CD4-positive, alpha-beta T cell (primary cell): ENCODE data around the gene SHANK1. TPM values are rescaled to one million over a fixed set of nuclear protein-coding genes. Genes with fewer than 3 reads are reported as not detected.

Experiments used
- ATAC-seq: fragments of 200-7000 bp; cut with Tn5 transposase; one replicate; pipeline ENCODE4 v1.10.0; 2022; ENCODE audit warnings: mild to moderate bottlenecking; ENCODE audit not compliant: poor library complexity
- CTCF ChIA-PET: fragments of 350-600 bp; sonication (Branson Sonifier 250); formaldehyde crosslinking; loops from one replicate; lab custom pipeline; 2021; ENCODE audit warnings: antibody characterized with exemption, inconsistent platforms; lab: Charles Lee
- POLR2A ChIA-PET: fragments of 350-600 bp; sonication (Branson Sonifier 250); formaldehyde crosslinking; loops from one replicate; lab custom pipeline; 2021; ENCODE audit warnings: antibody characterized with exemption, inconsistent platforms; lab: Charles Lee
- DNase-seq, 14 experiments: peaks; one replicate each; pipeline ENCODE4 v3.0.0-alpha.2; 2013 to 2020; ENCODE audit warnings: mixed read lengths in 2 of 14
- H3K27ac ChIP-seq, 2 donors: one replicate each; pipeline versions ENCODE4 v1.5.1 to v1.7.0; 2013; ENCODE audit warnings: low read length in 2 of 2, low read depth in 1 of 2, mild to moderate bottlenecking in 1 of 2
- H3K27me3 ChIP-seq, 2 experiments: 1 replicate in 1 of 2; 2 replicates in 1 of 2; pipeline versions ENCODE4 v1.6.1 to v1.7.0; 2013; ENCODE audit warnings: low read length in 2 of 2, control low read depth in 1 of 2, mild to moderate bottlenecking in 1 of 2, moderate library complexity in 1 of 2; ENCODE audit not compliant: insufficient read depth in 2 of 2, control insufficient read depth in 1 of 2
- H3K36me3 ChIP-seq: one replicate; pipeline ENCODE4 v1.6.1; 2013; ENCODE audit warnings: low read length, control low read depth; ENCODE audit not compliant: insufficient read depth
- H3K4me1 ChIP-seq: one replicate; pipeline ENCODE4 v1.6.1; 2013; ENCODE audit warnings: low read length, control low read depth; ENCODE audit not compliant: insufficient read depth
- H3K4me3 ChIP-seq: one replicate; pipeline ENCODE4 v1.5.1; 2013; ENCODE audit warnings: mild to moderate bottlenecking, low read length, moderate library complexity
- H3K9me3 ChIP-seq, 2 experiments: 1 replicate in 1 of 2; 2 replicates in 1 of 2; pipeline versions ENCODE4 v1.6.1 to v1.7.0; 2013; ENCODE audit warnings: low read length in 2 of 2, mild to moderate bottlenecking in 2 of 2, control low read depth in 1 of 2, moderate library complexity in 1 of 2; ENCODE audit not compliant: control insufficient read depth in 1 of 2, insufficient read depth in 1 of 2
- H3K27ac Mint-ChIP-seq: one replicate; pipeline ENCODE4 v1.8.0; 2020; ENCODE audit warnings: mixed read lengths
- H3K27me3 Mint-ChIP-seq: one replicate; pipeline ENCODE4 v1.8.0; 2021; ENCODE audit warnings: mixed read lengths
- H3K36me3 Mint-ChIP-seq: one replicate; pipeline ENCODE4 v1.8.0; 2021; ENCODE audit warnings: low read depth, mixed read lengths
- H3K4me1 Mint-ChIP-seq: one replicate; pipeline ENCODE4 v1.8.0; 2021; ENCODE audit warnings: low read depth, mixed read lengths
- H3K4me3 Mint-ChIP-seq: one replicate; pipeline ENCODE4 v1.8.0; 2020; ENCODE audit warnings: mild to moderate bottlenecking, mixed read lengths
- H3K9me3 Mint-ChIP-seq: one replicate; pipeline ENCODE4 v1.8.0; 2020; ENCODE audit warnings: mixed read lengths
- intact Hi-C, 2 experiments: fragments of 100-400 bp; cut with DNase I in 1 of 2; cut with micrococcal nuclease in 1 of 2; formaldehyde crosslinking; loops; one replicate each; pipeline versions ENCODE4 v1.15.1 to v1.9.0; 2023 to 2025; cut with DNase I, micrococcal nuclease
- total RNA-seq, 174 experiments: library from RNA in 2 of 174; stranded (reverse) in 2 of 174; gene quantifications; one replicate each; pipeline ENCODE4 v1.2.3 and lab custom pipeline; 2021 to 2026
- TF ChIP-seq, protein P1 (sequence below): fragments of 200-600 bp; IDR thresholded peaks from one replicate; pipeline ENCODE4 v1.8.0; 2022; ENCODE audit warnings: antibody characterized with exemption, mild to moderate bottlenecking

SHANK1 gene
- total RNA-seq, 2 experiments from 2014 or later: not detected

GRCh38 chr19:50673118-50673517, 46.5 kb downstream of the SHANK1 start:
- H3K9me3 ChIP-seq: peaks cover 7 to 23% of the 10 kb centered on the region in 2 experiments
- no peak for ATAC-seq
- H3K4me3 ChIP-seq: no peak overlapping the region
- TF ChIP-seq, protein P1, sequence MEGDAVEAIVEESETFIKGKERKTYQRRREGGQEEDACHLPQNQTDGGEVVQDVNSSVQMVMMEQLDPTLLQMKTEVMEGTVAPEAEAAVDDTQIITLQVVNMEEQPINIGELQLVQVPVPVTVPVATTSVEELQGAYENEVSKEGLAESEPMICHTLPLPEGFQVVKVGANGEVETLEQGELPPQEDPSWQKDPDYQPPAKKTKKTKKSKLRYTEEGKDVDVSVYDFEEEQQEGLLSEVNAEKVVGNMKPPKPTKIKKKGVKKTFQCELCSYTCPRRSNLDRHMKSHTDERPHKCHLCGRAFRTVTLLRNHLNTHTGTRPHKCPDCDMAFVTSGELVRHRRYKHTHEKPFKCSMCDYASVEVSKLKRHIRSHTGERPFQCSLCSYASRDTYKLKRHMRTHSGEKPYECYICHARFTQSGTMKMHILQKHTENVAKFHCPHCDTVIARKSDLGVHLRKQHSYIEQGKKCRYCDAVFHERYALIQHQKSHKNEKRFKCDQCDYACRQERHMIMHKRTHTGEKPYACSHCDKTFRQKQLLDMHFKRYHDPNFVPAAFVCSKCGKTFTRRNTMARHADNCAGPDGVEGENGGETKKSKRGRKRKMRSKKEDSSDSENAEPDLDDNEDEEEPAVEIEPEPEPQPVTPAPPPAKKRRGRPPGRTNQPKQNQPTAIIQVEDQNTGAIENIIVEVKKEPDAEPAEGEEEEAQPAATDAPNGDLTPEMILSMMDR: no peak
- Mint-ChIP-seq H3K4me1 (peaks cover 3% of the 10 kb centered on the region), H3K27me3 (peaks cover 74% of the 10 kb centered on the region), H3K4me3 (no peak overlapping the region), H3K27ac (no peak overlapping the region), H3K9me3 (no peaks in the 10 kb centered on the region), H3K36me3 (no peaks in the 10 kb centered on the region)
- ChIA-PET POLR2A (no interaction called here), CTCF (no interaction called here)
- H3K27me3 ChIP-seq: peaks cover 42 to 56% of the 10 kb centered on the region in 2 experiments
- no peaks in the 10 kb centered on the region for H3K4me1 ChIP-seq
- intact Hi-C loops: no loop called here
- H3K36me3 ChIP-seq: no peaks in the 10 kb centered on the region
- no peak overlapping the region for H3K27ac ChIP-seq
- no peak for DNase-seq

GRCh38 chr19:50670102-50670380, 49.6 kb downstream of the SHANK1 start:
- Histone ChIP-seq H3K9me3 (peaks cover 0 to 25% of the 10 kb centered on the region in 2 experiments), H3K27me3 (peaks cover 48 to 57% of the 10 kb centered on the region in 2 experiments)

GRCh38 chr19:50669302-50670101, 50.1 kb downstream of the SHANK1 start:
- peaks cover 3% of the 10 kb centered on the region for H3K4me1 Mint-ChIP-seq
- no peak overlapping the region for H3K27ac Mint-ChIP-seq
- intact Hi-C loops: no loop called here
- ATAC-seq (no peak), DNase-seq (peak in 10 of 14 experiments; percentile 10 to 59 (median 30))
- Histone ChIP-seq H3K27ac (no peak overlapping the region), H3K4me3 (no peak overlapping the region), H3K36me3 (no peaks in the 10 kb centered on the region), H3K27me3 (peaks cover 46 to 62% of the 10 kb centered on the region in 2 experiments), H3K4me1 (peaks cover 4% of the 10 kb centered on the region), H3K9me3 (peaks cover 0 to 24% of the 10 kb centered on the region in 2 experiments)
- H3K27me3 Mint-ChIP-seq: peaks cover 59% of the 10 kb centered on the region
- CTCF ChIA-PET: no interaction called here
- no peak overlapping the region for H3K4me3 Mint-ChIP-seq
- H3K9me3 Mint-ChIP-seq: no peaks in the 10 kb centered on the region
- TF ChIP-seq, protein P1: peak; percentile 70
- POLR2A ChIA-PET: interaction anchor here (0.6 kb wide), 1 partner anchor 55 kb away, joined by 3 read pairs; no protein-coding TSS in a partner anchor
- H3K36me3 Mint-ChIP-seq: no peaks in the 10 kb centered on the region

More at GRCh38 chr19:50670102-50670380, 49.6 kb downstream of the SHANK1 start:
- TF ChIP-seq, protein P1: no peak
- peaks cover 4% of the 10 kb centered on the region for H3K4me1 ChIP-seq
- H3K4me3 Mint-ChIP-seq: peak overlapping the region; percentile 55
- H3K36me3 ChIP-seq: no peaks in the 10 kb centered on the region
- peaks cover 3% of the 10 kb centered on the region for H3K4me1 Mint-ChIP-seq
- ATAC-seq (no peak), DNase-seq (no peak)
- no peaks in the 10 kb centered on the region for H3K36me3 Mint-ChIP-seq
- H3K27me3 Mint-ChIP-seq: peaks cover 55% of the 10 kb centered on the region
- no peak overlapping the region for H3K27ac Mint-ChIP-seq
- intact Hi-C loops: no loop called here
- H3K9me3 Mint-ChIP-seq: no peaks in the 10 kb centered on the region
- ChIA-PET POLR2A (interaction anchor here (0.6 kb wide), 1 partner anchor 55 kb away, joined by 3 read pairs; no protein-coding TSS in a partner anchor), CTCF (no interaction called here)
- no peak overlapping the region for H3K4me3 ChIP-seq
- H3K27ac ChIP-seq: no peak overlapping the region
